Fibroblast of villous mesenchyme (primary cell): ENCODE data around the gene PCDHGA7. TPM values are rescaled to one million over a fixed set of nuclear protein-coding genes. Genes with fewer than 3 reads are reported as not detected.
A peak's percentile ranks its signal among the peaks of the same experiment; 100 is the strongest.

Source experiments
- DNase-seq: peaks from one replicate; pipeline ENCODE4 v3.0.0-alpha.2; 2010; ENCODE audit warnings: low read depth
- H3K4me3 ChIP-seq: 2 replicates; pipeline ENCODE4 v1.5.1; 2011; ENCODE audit warnings: low read depth, mild to moderate bottlenecking, low read length
- CTCF ChIP-seq: IDR thresholded peaks from 2 replicates; pipeline ENCODE4 v1.5.1; 2012; ENCODE audit warnings: low read depth, mild to moderate bottlenecking, low read length; ENCODE audit not compliant: insufficient read depth
- total RNA-seq: library from RNA; depleted of rRNA; stranded (reverse); fragments of >200 nt; gene quantifications from 2 replicates; pipeline ENCODE4 v1.2.3, GENCODE V29; 2012

Gene PCDHGA7
- total RNA-seq, 1 donor = 3.5 TPM

DNA sequence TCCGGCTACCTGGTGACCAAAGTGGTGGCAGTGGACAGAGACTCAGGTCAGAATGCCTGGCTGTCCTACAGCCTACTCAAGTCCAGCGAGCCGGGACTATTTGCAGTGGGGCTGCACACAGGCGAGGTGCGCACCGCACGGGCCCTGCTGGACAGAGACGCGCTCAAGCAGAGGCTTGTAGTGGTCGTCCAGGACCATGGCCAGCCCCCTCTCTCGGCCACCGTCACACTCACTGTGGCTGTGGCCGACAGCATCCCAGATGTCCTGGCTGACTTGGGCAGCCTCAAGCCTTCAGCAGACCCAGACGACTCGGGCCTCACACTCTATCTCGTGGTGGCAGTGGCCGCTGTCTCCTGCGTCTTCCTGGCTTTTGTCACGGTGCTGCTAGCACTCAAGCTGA, 25.6 kb upstream of the PCDHGA7 start:
- no peak for DNase-seq
- no peak for TF ChIP-seq CTCF
- no peak overlapping the region for H3K4me3 ChIP-seq

- peak within 1 kb of the TSS; percentile 48 for H3K4me3 ChIP-seq
- TF ChIP-seq CTCF = peak; percentile 40
- peak; percentile 51 for DNase-seq
These were observed 22.6 kb upstream of the PCDHGA7 start, which contains the start of gene PCDHGB2 for GRCh38 chr5:141359790-141360426. Gene PCDHGB2 (plus strand): TSS chr5:141359994. CDS start chr5:141360136, 142 bp downstream.

DNA sequence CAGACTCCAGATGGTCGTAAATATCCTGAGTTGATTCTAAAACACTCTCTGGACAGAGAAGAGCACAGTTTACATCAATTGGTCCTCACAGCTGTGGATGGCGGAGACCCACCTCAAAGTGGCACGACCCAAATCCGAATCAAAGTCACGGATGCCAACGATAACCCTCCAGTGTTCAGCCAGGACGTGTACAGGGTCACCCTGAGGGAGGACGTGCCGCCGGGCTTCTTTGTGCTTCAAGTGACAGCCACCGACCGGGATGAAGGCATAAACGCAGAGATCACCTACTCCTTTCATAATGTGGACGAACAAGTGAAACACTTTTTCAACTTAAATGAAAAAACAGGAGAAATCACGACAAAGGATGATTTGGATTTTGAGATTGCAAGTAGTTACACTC, 21.9 kb upstream of the PCDHGA7 start:
- no peak for TF ChIP-seq CTCF
- no peak overlapping the region for H3K4me3 ChIP-seq
- DNase-seq = no peak

GRCh38 chr5:141362719-141363118, 19.8 kb upstream of the PCDHGA7 start:
- DNase-seq = no peak
- TF ChIP-seq CTCF = no peak
- no peak overlapping the region for H3K4me3 ChIP-seq

DNA sequence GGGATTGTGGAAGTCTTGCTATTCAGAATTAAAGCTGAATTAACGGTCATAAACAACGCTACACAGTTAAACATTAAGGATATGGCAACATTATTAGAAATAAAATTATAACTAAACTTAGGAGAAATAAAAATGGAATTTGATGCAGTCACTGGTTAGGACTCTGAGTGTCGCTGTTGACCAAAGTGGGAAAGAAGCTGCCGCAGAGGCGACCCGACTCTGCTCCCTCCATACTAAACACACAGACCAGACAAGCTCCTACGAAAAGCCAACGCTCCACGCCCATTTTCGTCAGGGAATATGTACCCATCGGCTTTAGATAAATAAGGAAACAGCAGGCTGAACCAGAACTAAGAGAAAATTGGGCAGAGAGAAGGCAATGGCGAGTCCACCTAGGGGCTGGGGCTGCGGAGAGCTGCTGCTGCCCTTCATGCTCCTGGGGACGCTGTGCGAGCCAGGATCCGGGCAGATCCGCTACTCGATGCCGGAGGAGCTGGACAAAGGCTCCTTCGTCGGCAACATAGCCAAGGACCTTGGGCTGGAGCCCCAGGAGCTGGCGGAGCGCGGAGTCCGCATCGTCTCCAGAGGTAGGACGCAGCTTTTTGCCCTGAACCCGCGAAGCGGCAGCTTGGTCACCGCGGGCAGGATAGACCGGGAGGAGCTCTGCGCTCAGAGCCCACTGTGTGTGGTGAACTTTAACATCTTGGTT, 18.4 kb upstream of the PCDHGA7 start, which contains the start of gene PCDHGA5:
TSS of gene PCDHGA5 (plus strand) at position 211 of the 709 bp plus-strand sequence. CDS start at position 380, 169 bp downstream.
- DNase-seq = no peak
- TF ChIP-seq CTCF = peak; percentile 2
- no peak within 1 kb of the TSS for H3K4me3 ChIP-seq

DNA sequence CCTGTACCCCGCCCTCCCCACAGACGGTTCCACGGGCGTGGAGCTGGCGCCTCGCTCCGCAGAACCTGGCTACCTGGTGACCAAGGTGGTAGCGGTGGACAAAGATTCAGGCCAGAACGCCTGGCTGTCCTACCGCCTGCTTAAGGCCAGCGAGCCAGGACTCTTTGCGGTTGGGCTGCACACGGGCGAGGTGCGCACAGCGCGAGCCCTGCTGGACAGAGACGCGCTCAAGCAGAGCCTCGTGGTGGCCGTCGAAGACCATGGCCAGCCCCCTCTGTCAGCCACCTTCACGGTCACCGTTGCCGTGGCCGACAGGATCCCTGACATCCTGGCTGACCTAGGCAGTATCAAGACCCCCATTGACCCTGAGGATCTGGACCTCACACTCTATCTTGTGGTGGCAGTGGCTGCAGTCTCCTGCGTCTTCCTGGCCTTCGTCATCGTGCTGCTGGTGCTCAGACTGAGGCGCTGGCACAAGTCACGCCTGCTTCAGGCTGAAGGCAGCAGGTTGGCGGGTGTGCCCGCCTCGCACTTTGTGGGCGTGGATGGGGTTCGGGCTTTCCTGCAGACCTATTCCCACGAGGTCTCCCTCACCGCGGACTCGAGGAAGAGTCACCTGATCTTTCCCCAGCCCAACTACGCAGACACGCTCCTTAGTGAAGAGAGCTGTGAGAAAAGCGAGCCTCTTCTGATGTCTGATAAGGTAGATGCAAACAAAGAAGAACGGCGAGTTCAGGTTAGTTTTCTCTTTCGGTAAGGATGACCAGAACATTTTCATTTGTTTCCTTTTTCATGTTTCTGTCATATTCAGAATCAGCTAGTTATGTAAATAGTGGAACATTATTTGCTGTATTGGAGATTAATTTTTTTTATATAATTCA, 16.3 kb upstream of the PCDHGA7 start:
- DNase-seq = no peak
- TF ChIP-seq CTCF = no peak
- H3K4me3 ChIP-seq = no peak overlapping the region
